Glomerular visceral epithelial cell (primary cell): Measurements from ENCODE around the gene ZFYVE27.

ENCODE experiments used
- DNase-seq: peaks from one replicate; pipeline ENCODE4 v3.0.0-alpha.2; 2016; ENCODE audit errors: extremely low spot score

Gene ZFYVE27

GRCh38 chr10:97744405-97745035, 7.6 kb downstream of the ZFYVE27 start:
- DNase-seq: no peak

- no peak for DNase-seq
Measured at GRCh38 chr10:97747573-97747972, 10.6 kb downstream of the ZFYVE27 start.

- no peak for DNase-seq
Measured at GRCh38 chr10:97748116-97748515, 11.2 kb downstream of the ZFYVE27 start.

GRCh38 chr10:97752956-97753355, 16.0 kb downstream of the ZFYVE27 start:
- no peak for DNase-seq

GRCh38 chr10:97754726-97755125, 17.8 kb downstream of the ZFYVE27 start:
- no peak for DNase-seq

- no peak for DNase-seq
Measured at GRCh38 chr10:97755718-97756117, 18.8 kb downstream of the ZFYVE27 start.

- DNase-seq: no peak
Measured at GRCh38 chr10:97757471-97757870, 20.5 kb downstream of the ZFYVE27 start.

- DNase-seq: peak; percentile 78
Measured at GRCh38 chr10:97759158-97759887, 22.4 kb downstream of the ZFYVE27 start.

- no peak for DNase-seq
Measured at GRCh38 chr10:97759946-97760345, 23.0 kb downstream of the ZFYVE27 start.

- DNase-seq: no peak
Measured at GRCh38 chr10:97760461-97761257, 23.7 kb downstream of the ZFYVE27 start.

GRCh38 chr10:97761331-97761865, 24.5 kb downstream of the ZFYVE27 start:
- DNase-seq: no peak

- no peak for DNase-seq
Measured at GRCh38 chr10:97762056-97762455, 25.1 kb downstream of the ZFYVE27 start.

- DNase-seq: peak; percentile 48
Measured at GRCh38 chr10:97762816-97763215, 25.9 kb downstream of the ZFYVE27 start.

GRCh38 chr10:97763411-97763810, 26.5 kb downstream of the ZFYVE27 start:
- DNase-seq: no peak

GRCh38 chr10:97763947-97764346, 27.0 kb downstream of the ZFYVE27 start:
- no peak for DNase-seq

GRCh38 chr10:97764519-97764931, 27.6 kb downstream of the ZFYVE27 start:
- DNase-seq: peak; percentile 12

GRCh38 chr10:97765201-97765600, 28.3 kb downstream of the ZFYVE27 start:
- DNase-seq: no peak

- no peak for DNase-seq
Measured at GRCh38 chr10:97766106-97766810, 29.3 kb downstream of the ZFYVE27 start.

- DNase-seq: no peak
Measured at GRCh38 chr10:97766996-97767924, 30.3 kb downstream of the ZFYVE27 start.
